ENCODE results near the gene RMND5A.
"Not testable (repeated sequence)": the region's sequence is repeated elsewhere in the genome, so short reads cannot be mapped to it uniquely, and the experiment has no call there.

The RMND5A gene

GRCh38 chr2:86719637-86720539, at the start of gene RMND5A:
Gene RMND5A (plus strand): TSS chr2:86720291. CDS start chr2:86720668, 377 bp downstream.
- DNase-seq = peak; percentile 91

- DNase-seq = no peak
These were observed 48.6 kb upstream of the RMND5A start for GRCh38 chr2:86671337-86671981.

- no peak for DNase-seq
These were observed 48.0 kb upstream of the RMND5A start for GRCh38 chr2:86672027-86672545.

- no peak for DNase-seq
These were observed 47.1 kb upstream of the RMND5A start for GRCh38 chr2:86673011-86673410.

DNA sequence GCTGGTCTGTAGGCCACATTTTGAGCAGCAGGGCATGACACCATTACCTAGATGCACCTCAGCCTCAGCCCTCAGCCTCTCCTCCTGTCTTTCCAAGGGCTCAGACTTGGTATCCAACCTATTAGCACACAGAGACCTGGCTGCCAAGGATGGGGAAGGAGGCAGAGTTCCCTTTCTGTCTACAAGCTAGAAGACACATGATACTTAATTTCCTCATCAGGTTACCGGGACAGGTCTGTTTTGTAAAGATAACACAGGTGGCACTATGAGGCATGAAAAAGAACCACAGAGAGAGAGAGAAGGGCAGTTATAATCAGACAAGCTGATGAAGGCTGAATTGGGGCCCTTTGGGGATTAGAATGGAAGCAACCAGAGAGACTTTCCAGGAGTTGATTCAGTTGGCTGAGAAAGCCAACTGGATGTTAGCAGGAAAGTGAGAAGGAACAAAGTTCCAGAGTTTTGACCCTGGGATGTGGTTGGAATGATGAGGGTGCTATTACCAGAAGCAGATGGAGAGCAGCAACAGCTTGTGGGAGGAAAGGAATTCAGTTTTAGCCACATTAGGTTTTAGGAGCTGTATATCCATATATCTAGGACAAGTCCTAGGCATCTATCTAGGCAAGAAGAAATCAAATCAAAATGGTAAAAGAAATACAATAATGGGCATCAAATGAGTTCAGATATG, 46.0 kb upstream of the RMND5A start:
- DNase-seq = no peak

GRCh38 chr2:86675104-86675503, 45.0 kb upstream of the RMND5A start:
- DNase-seq = no peak

DNA sequence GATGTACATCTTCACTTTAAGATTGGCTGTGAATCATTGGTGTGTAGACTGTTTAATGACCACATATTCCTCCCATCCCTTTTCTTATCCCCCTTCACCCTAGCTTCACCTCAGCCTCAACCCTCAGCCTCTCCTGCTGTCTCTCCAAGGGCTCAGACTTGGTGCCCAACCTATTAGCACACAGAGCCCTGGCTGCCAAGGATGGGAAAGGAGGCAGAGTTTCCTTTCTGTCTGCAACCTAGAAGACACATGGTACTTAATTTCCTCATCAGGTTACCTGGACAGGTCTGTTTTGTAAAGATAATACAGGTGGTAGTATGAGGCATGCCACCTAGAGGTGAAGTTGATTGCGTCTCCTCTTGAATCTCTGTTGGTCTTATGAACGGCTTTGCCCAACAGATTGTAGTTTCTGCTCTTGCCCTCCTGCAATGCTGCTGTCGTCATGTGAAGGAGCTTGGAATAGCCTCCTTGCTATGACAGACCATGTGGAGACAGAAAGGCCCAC, 44.5 kb upstream of the RMND5A start:
- no peak for DNase-seq

DNA sequence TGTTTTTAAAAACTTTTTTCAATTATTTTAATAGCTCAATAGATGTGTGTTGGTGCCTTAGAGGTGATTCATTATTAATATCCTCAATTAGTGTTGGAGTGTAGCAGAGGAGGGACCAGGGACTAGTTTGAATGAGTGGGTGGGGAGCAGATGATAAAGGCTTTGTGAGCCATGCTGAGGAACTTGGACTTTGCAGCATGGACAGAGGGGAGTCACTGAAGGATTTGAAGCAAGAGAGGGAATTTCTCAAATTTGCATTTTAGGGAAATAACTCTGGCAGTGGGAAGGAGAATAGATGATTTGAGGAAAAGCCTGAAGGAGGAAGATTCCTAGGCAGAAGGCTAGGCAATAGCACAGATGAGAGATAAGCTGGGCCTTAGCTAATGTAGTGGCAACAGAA, 42.3 kb upstream of the RMND5A start:
- no peak for DNase-seq

DNA sequence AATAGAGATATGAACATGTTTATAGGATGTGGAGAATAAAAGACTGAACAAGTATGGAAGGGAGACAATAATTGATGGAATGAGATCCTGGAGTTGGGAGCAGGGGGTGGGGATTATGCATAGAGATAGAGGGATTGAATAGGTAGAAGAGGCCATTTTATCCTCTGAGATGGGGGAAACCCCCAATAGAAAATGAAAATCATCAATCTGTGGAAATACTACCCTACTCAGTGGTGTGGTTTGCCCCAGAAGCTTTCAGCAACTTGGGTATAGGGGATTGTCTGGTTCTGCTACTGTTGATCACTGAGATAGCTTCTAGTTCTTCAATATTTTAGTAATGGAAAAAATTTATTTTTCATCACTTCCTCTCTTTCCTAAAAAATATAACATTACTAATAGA, 41.1 kb upstream of the RMND5A start:
- DNase-seq = no peak

DNA sequence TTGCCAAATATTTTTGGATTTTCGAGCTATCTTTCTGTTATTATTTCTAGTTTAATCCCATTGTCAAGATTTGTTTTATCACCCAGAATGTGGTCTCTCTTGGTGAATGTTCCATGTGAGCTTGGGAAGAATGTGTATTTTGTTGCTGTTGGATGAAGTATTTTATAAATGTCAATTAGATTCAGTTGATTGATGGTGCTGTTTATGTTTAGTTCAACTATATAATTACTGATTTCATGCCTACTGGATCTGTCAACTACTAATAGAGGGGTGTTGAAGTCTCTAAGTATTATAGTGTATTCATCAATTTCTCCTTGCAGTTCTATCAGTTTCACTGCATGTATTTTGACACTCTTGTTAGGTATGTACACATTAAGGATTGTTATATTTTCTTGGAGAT, 34.7 kb upstream of the RMND5A start:
- DNase-seq = no peak

GRCh38 chr2:86686460-86686859, 33.6 kb upstream of the RMND5A start:
- DNase-seq = no peak

- no peak for DNase-seq
These were observed 33.2 kb upstream of the RMND5A start for GRCh38 chr2:86686905-86687304.

GRCh38 chr2:86695053-86695691, 24.9 kb upstream of the RMND5A start:
- DNase-seq = no peak

- no peak for DNase-seq
These were observed 22.5 kb upstream of the RMND5A start for GRCh38 chr2:86697551-86698104.

DNA sequence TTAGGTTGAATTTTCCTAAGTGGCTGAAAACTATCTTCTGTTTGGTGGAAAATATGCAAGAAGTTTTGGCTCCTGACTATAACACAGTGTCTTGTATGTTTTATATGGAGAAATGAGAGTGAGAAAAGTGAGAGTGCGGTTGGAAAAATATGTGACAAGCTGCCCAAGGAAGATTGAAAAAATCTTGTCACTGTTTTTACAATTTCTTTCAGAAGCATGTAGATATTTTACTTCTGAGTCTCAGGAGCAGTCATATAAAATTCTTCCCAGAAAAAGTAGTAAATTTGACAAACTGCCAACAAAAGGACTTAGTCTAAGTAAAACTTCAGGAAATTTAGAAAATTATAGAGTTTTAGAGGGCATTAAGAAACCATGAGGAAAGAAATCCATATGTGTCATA, 19.4 kb upstream of the RMND5A start:
- no peak for DNase-seq

DNA sequence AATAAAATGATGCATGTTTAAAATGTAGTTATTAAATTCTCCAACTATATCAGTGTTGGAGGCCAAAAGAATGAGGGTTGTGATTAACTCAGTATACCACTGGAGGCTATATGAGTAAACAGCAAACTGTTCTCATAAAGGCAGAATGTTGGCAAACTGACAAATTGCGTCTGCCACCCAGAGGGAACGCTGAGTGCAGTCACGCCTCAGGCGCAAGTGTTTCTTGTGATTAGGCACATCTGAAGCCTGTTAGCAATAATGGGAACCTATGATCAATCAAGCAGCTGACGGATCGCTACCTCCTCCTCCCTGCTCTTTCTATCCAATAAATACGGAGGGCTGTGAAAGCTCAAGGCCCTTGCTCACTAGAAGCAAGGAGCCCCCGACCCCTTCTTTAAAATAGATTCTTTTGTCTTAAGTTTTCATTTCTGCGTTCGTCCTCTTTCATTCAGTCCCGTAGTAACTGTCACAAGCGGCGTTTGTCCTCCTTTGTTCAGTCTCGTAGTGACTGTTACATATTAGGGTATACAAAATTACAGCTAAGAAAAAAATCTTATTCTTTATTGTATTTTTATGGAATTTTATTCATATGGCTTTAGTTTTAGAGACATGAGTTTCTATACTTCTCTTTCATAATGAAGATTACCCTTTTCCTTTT, 16.3 kb upstream of the RMND5A start:
- DNase-seq = no peak

DNA sequence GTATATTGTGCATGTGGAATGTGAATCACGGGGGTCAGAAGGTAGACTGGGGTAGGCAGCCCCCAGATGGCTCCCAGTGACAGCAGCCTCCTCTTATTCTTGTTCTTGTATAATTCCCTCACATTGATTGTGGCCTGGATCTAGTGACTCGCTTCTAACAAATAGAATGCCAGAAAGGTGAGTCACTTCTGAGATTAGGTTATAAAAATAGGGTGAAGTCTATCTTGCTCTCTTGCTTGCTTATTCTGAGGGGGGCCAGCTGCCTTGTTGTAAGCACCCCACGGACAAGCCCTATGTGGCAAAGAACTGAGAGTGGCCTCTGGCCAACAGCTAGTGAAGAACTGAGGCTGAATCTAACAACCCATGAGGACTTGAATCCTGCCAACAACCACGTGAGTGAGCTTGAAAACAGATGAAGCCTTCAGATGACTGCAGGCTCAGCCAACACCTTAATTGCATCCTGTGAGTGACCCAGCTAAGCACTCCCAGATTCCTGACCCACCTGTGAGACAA, 15.6 kb upstream of the RMND5A start:
- DNase-seq = no peak

GRCh38 chr2:86706220-86706619, 13.9 kb upstream of the RMND5A start:
- no peak for DNase-seq

- no peak for DNase-seq
These were observed 13.2 kb upstream of the RMND5A start for GRCh38 chr2:86706935-86707334.

- not testable (repeated sequence) for DNase-seq
These were observed 12.0 kb upstream of the RMND5A start for GRCh38 chr2:86708126-86708525.

DNA sequence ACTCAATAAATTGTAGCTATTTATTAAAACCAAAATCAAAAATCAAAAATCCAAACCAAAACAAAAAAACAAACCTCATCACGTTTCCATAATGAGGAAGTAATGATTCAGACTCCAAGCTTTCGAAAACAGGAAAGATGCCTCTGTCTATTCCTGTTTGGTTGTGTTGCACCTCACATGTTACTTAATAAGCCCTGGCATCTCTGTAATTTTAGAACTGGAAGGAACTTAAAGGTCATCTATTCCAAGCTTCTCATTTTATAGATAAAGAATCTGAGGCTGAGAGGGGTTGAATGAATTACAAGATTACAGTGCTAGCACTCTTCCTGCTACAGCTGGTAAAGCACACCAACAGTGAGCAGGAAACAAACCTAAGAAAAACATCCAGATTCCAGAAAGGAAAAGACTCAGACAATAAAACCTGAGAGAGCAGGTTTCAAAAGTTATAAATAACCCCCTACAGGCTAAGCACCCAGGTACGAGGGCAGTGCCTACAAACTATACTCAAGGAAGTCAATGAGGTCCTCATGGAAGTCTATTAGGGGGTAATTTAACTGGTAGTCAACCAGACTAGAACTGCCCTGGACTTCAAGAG, 5.4 kb upstream of the RMND5A start:
- DNase-seq = not testable (repeated sequence)
